T47D (cell line): ENCODE measurements around the gene ADGRL1.
"Not testable (repeated sequence)": the region's sequence is repeated elsewhere in the genome, so short reads cannot be mapped to it uniquely, and the experiment has no call there.

ENCODE experiments used
- DNase-seq, 2 experiments: peaks; one replicate each; pipeline versions ENCODE4 v3.0.0 to v3.0.0-alpha.2; 2011 to 2012; ENCODE audit warnings: low read depth in 1 of 2, low spot score in 1 of 2
- JUND ChIP-seq: IDR thresholded peaks from 2 replicates; pipeline ENCODE4 v1.6.1; 2012; ENCODE audit warnings: low read depth
- in situ Hi-C: cut with HindIII; loops from 2 replicates; pipeline ENCODE4 v1.10.0; 2016; ENCODE audit warnings: low sequenced_read_pairs, low pct_unique_long_range_greater_than_20kb

Gene ADGRL1

DNA sequence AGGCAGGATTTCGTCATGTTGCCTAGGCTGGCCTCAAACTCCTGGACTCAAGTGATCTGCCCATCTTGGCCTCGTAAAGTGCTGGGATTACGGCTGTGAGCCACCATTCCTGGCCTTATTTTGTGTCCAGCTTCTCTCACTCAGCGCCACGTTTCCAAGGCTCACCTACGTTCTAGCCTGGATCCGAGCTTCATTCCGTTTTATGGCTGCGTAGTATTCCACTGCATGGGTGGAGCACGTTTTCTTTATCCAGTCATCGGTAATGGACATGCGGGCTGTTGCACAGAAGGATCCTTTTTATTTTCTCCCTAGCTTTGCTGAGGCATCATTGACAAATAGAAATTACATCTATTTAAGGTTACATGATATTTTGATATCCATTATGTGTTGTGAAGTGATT lies 16.6 kb downstream of the ADGRL1 start:
- no peak for TF ChIP-seq JUND
- in situ Hi-C loops = no loop called here
- DNase-seq = no peak

DNA sequence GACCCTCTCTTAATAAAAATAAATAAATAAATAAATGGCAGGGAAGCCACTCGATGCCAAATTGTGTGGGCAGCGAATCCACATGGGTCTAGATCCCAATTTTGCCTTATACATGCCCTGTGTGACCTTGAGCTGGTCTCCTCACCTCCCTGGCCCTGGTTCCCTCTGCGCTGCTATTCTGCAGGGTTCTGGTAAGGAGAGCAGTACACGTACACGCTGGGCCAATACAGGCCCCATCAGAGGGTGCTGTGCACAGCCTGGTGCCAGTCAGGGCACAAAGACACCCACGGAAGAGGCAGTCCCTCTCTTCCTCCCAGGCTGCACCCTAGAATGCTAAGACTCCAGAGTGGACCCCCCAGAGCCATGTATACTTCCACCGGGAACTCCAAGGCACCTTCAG lies 17.9 kb downstream of the ADGRL1 start:
- DNase-seq, in situ Hi-C loops: not testable (repeated sequence)

DNA sequence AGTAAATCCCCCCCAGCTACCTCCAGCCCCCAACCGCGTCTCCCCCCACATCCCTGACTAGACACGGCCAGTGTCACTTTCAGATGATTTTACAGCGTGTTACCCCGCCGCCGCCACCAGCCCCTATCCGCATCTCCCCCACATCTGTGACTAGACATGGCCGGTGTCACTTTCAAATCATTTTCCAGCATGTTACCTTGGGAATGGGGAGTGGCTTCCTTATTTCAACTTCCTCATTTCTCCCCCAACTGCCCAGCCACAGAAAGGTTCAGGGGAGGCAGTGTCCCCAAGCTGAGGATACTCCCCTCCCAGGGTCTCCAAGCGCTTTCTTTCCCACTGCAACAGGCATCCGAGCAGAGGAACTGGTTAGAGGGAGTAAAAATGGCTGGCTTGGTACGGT lies 18.4 kb downstream of the ADGRL1 start:
- DNase-seq = no peak
- TF ChIP-seq JUND = no peak
- in situ Hi-C loops = no loop called here

DNA sequence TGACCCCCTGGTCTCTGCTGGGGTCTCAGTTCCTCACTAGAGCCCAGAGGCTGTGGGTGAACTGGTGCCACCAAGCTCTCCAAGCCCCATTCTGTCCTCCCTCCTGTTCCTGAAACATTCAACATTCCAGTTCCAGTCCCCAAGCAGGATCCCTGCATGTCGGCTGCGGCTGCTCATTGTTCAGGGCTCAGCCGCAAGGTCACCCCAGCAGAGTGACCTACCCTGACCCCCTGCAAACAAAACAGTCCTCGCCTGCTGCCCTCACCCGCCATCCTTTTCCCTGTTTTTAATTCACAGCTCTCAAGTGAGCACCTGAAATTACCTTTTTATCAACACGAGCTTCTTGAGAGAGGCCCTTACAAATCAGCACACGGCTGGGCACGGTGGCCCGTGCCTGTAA lies 19.3 kb downstream of the ADGRL1 start:
- DNase-seq, in situ Hi-C loops: not testable (repeated sequence)

DNA sequence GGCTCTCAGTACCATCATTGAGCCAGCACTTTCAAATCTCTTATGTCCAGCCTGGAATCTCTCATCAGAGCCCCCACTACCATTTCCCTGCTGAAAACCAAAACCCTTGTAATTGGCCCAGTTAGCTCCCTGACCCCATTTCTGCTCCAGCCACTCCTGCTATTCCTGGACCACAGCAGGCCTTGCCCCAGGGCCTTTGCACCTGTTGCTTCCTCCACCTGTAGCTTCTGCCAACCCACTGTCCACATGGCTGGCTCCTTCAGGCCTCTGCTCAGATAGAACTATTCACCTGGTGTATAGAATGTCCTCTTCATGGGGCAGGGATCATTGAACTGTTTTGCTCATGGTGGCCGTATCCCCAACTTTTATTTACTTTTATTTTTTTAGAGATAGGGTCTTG lies 20.3 kb downstream of the ADGRL1 start:
- DNase-seq, in situ Hi-C loops: not testable (repeated sequence)

DNA sequence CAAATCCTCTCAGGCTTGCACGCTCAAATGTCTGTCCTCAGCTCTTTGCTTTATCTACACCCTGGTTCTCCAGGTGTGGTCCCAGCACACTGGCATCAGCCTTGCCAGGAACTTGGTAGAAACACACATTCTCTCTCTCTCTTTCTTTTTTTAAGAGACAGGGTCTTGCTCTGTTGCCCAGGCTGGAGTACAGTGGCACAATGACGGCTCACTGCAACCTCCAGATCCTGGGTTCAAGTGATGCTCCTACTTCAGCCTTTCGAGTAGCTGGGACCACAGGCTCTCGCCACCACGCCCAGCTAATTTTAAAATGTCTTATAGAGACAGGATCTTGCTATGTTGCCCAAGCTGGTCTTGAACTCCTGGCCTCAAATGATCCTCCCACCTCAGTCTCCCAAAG lies 20.8 kb downstream of the ADGRL1 start:
- in situ Hi-C loops = no loop called here
- no peak for TF ChIP-seq JUND

DNA sequence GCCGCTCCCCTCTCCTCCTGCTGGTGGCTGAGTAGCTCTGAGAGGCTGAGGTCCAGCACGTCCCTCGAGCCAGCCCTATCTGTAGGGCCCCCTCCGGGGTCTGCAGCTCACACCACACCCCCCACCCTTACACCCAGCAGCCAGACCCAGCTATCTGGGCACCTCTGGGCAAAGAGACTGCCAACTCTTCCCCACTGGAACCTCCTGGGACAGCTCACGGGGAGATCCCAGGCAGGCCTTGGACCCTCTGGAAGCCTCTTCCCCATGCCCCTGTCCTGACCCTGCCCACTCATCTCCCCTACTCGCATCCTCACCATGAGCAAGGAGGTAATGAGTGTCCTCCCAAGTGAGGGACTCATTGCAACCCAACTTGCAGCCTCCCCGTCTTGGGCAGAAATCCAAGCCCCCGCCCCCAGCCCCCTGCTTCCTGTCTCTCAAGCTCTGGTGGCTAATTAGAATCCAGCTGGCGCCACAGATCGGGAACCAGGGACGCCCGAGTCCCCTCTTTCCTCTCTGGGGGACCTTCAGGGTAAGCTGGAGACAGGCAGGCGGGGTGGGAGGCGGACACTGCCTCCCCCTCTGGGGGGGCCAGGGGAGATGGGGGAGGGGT lies 22.1 kb downstream of the ADGRL1 start:
- in situ Hi-C loops = no loop called here
- no peak for TF ChIP-seq JUND
- DNase-seq = no peak

More for the DNA sequence above, 20.8 kb downstream of the ADGRL1 start:
- DNase-seq = no peak

DNA sequence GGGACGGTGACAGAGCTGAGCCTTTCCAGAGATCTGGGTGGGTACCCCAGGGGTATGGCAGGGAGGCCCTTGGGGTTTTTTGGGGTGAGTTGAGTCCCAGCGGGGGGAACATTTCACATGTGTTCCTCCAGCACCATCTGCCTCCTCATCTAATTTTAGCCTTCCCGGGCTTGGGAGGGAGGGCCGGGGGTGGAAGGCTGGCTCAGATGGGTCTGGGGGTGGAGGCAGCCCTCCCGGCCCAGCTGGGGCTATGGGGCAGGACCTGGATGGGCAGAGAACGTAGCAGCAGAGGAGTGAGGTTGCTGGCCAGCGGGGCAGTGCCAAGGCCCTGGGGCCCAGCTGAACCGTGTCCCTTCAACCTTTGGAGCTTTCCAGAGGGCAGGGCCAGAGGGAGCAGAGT lies 23.5 kb downstream of the ADGRL1 start:
- in situ Hi-C loops = no loop called here
- TF ChIP-seq JUND = no peak
- DNase-seq = no peak

DNA sequence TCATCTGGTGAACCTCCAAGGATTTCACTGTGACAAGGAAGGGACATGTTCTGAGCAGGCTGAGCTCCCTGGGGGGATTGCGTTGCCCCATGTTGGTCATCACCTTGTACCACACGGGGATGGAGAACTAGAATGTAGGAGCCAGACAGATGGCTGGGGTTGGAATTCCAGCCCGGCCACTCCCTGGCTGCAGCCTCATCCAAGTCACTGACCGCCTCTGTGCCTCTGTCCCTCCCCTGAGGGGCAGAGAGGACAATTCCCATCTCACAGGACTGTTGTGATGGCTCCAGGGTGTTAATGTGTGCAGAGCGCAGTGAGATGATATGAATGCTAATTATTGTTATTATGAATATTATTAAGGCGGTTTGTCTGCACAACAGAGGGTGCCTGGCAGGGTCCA lies 24.1 kb downstream of the ADGRL1 start:
- DNase-seq = no peak
- in situ Hi-C loops = no loop called here
- TF ChIP-seq JUND = no peak

DNA sequence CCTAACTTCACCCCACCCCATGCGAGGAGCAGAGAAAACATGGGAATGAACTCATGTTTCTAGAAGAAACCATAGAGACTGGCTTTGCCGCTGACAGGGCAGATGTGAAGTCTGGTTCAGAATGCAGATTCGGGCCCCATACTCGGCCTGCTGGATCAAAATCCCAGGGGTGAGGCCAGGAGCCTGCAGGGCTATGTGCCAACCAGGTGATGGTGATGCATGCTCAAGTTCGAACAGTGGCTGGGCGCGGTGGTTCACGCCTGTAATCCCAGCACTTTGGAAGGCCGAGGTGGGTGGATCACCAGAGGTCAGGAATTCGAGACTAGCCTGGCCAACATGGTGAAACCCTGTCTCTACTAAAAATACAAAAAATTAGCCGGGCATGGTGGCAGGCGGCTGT lies 24.8 kb downstream of the ADGRL1 start:
- in situ Hi-C loops, DNase-seq: not testable (repeated sequence)

DNA sequence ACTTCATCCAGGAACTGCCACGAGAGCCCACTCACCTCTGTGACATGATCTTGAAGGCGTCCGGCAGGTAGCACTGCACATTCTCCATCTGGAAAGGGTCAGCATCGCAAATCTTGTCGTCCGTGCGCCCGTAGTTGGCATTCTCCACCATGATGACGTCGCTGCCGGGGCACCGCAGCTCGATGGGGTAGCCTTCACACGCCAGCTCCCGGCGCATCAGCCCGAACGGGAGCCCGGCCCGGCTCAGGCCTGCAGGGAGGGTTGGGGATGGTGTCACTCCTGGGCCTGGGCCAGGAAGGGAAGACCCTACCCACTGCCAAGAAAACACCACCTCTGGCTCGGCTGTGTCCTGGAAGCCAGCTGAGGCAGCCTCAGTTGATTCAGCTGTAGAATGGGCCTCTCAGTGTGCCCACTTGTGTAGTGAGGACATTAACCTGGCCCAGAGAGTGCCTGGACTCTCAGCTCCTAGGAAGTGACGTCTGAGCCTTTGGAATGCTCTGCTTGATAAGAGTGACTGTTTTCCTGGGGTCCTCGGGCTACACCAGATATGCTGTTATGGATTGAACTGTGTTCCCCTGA lies 28.4 kb downstream of the ADGRL1 start:
- in situ Hi-C loops = no loop called here
- TF ChIP-seq JUND = no peak

DNA sequence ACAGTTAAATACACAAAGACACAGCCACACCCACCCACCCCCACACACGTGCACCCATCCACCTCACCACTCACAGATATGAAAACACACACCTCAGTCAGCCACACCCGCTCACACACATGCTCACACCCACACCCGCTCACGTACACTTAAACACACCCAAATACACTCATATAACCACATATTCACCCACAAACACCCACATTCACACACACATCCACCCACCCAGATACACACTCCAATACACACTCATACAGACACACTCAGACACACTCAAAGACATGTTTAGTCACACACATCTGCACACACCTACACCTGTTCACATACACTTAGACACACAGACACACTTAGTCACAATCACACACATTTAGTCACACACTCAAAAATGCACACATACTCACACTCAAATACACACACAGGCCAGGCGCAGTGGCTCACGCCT lies 30.6 kb downstream of the ADGRL1 start:
- in situ Hi-C loops = no loop called here
- TF ChIP-seq JUND = no peak

More for the DNA sequence above, 28.4 kb downstream of the ADGRL1 start:
- no peak for DNase-seq

DNA sequence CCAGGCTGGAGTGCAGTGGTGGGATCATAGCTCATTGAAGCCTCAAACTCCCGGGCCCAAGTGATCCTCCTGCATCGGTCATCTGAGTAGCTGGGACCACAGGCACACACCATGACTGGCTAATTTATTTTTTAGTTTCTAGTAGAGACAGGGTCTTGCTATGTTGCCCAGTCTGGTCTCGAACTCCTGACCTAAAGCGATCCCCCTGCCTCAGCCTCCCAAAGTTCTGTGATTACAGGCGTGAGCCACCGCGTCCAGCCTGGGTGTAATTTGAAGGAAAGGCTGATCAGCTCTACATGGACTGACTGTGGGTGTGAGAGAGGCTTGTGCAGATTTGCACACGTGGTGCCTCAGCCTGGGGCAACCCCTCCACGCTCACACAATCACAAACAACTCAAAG lies 31.1 kb downstream of the ADGRL1 start:
- in situ Hi-C loops = no loop called here
- no peak for TF ChIP-seq JUND
- no peak for DNase-seq

More for the DNA sequence above, 30.6 kb downstream of the ADGRL1 start:
- DNase-seq = no peak

DNA sequence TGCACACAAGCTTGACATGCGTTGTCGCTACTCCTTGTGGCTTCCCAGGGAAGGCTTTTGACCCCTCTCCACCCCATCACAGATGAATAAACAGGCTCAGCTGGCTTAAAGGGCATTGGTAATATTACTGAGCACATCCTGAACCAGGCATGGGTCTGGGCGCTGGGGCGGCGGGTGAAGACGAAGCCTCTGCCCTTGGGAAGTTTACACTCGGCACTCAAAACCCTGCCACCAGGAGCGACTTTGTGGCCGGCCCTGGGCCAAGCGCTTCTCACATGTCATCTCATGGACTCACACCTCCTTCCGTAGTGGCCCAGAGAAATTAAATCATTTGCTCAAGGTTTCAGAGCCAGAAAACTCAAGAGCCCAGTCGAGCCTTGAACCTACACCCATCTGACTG lies 37.0 kb downstream of the ADGRL1 start:
- no peak for TF ChIP-seq JUND
- DNase-seq = no peak
- in situ Hi-C loops = no loop called here
